SKM-1 treated with dmso at 0.1 percent for 144 hours (cell line): Measurements from ENCODE around the gene NCS1.

Experiments
- DNase-seq: peaks from one replicate; lab custom pipeline; 2025; ENCODE audit not compliant: unreplicated experiment; lab: John Stamatoyannopoulos, UW

The NCS1 gene

DNA sequence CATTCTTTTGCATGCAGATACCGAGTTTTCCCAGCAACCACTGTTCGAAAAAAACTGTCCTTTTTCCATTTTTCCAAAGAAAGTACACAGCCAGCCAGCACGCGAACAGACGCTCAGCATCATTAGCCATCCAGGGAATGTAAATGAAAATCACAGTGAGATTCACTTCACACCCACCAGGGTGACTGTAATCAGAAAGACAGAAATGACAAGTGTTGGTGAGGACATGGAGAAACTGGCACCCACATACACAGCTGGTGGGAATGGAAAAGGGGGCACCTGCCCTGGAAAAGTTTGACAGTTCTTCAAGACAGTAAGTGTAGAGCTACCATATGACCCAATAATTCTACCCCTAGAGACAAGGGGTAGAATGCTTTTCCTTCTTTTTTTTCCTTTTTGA is 25.0 kb upstream of the NCS1 start:
- no peak for DNase-seq

DNA sequence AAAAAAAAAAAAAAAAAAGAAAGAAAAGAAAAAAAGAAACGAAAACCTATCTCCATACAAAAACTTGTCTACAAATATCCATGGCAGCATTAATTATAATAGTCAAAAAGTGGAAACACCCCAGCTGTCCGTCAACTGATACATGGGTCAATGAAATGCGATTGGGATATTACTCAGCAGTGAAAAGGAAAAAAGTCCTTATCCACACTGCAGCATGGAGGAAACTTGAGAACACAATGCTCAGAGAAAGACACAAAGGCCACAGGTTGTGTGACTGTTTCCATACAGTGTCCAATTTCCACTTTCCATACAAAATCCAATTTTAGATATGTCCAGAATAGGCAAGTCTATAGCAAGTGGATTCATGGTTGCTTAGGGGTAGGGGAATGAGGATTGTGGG is 24.3 kb upstream of the NCS1 start:
- no peak for DNase-seq

DNA sequence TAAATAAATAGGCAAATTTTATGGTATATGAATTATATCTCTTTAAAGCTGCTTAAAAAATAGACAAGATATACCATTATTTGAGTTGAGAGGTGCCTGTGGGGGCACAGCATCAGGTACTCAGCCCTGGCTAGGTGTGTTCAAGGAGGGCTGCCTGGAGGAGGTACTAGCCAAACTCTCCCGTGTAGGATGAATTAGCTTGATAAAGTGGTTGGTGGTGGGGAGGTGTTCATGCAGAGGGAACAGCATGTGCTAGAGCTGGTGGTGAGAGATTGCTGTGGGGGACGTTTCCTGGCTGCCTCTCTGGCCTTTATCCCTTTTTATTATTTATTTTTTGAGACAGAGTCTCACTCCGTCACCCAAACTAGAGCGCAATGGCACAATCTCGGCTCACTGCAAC is 23.2 kb upstream of the NCS1 start:
- DNase-seq, result no peak

DNA sequence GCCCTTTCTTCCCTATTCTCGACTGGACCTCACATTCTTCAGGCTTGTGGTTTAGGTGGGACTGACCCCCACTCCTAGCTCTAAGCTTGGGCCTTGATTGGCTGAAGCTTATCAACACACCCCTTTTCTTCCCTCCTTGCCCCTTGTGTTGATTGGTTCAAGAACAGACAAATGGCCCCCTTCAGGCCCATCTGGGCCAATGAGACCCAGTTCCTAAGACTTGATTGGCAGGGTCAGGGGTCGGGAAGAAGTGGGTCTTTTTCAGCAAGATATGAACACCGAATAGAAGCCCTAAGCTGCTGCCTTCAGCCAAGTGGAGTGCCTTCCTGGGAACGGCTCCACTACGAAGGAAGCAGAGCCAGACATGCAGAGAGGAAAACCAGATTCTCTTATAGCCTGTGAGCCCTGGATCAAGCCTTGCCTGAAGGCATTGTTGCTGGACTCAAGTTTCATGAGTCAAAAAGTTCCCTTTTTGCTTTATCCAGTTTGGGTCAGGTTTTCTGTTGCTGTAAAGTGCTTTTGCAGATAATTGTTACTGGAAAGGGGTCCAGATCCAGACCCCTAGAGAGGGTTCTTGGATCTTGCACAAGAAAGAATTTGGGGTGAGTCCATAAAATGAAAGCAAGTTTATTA is 22.4 kb upstream of the NCS1 start:
- no peak for DNase-seq

DNA sequence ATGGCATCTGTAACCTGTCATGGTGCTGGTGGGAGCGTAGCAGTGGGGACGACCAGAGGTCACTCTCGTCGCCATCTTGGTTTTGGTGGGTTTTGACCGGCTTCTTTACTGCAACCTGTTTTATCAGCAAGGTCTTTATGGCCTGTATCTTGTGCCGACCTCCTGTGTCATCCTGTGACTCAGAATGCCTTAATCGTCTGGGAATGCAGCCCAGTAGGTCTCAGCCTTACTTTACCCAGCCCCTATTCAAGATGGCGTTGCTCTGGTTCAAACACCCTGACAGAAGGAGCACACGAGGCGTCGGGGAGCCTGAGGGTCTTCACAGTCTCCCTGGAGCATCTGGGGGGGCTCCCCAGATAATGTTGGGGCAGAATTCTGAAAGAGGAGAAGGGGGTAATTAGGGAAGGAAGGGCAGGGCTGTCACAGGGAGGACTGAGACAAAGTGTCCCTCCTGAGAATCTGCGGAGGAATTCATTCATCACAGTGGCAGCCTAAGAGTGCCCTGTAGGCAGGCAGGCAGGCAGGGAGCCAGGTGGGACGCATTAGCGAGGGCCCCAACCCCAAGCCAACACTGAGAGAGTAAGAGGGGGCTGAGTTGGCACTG is 21.3 kb upstream of the NCS1 start:
- DNase-seq, result no peak

DNA sequence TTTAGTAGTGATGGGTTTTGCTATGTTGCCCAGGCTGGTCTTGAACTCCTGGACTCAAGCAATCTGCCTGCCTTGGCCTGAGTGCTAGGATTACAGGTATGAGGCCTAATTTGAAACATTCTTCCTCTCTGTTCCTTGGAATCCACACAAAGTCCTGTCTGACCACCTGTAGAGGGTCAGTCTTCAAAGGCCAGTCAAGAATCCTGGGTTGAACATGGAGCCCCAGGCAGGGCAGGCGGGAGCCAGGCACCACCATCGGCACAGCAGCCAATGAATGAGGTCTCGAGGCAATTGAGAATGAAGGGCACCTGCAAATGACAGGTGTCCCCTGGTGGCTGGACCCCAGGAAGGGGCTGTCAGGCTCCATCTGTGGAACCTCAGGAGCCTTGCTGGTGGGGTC is 17.4 kb upstream of the NCS1 start:
- no peak for DNase-seq

DNA sequence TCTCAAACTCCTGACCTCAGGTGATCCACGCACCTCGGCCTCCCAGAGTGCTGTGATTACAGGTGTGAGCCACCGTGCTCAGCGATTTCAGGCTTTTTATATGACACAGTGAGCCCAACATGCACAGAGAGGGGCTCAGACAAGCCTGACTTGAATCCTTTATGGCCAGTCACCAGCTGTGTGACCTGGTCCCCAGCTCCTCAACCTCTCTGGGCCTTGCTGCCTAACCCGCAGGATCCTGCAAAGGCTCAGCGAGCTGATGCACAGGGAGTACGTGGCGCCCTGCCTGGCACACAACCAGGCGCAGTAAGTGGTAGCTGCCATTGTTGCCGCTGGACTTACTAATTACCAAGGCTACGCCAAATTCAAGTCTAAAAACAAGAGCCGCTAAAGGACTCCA is 16.6 kb upstream of the NCS1 start:
- DNase-seq, result no peak

DNA sequence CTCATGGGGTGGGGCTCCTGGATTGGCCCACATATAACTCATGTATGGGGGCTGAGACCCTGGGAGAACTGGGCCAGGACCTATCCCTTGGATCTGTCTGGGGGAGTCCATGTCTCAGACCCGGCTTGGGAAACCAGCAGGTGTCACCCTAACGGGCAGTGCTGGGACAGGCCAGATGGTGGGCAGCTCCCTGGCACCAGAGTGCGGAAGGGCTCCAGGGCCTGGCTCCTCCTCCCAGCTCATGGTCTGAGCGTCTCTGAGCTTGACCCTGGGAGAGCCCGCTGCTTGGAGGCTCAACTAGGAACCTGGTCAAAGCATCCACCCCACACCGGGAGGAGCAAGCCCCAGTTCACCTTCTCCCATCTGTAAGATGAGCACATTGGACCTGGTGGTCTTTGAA is 15.5 kb upstream of the NCS1 start:
- DNase-seq, result no peak

DNA sequence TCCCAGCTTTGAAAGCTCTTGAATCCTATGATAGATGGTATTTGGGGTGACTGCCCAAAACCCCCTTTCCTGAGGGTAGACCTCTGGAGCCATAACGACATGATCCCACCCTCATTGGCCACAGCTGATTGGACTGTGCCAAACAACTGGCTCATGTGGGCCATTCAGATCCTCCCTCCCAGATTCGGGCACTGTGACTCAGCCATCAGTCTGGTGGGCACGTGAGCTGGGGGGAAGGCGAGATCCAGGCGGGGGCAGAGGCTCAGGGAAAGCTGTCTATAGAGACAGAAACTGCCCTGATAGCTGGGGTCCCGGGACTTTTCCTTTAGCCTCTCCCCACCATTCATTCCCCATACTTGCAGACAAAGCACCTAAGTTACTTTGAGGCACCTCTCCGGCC is 15.1 kb upstream of the NCS1 start:
- DNase-seq, result no peak

DNA sequence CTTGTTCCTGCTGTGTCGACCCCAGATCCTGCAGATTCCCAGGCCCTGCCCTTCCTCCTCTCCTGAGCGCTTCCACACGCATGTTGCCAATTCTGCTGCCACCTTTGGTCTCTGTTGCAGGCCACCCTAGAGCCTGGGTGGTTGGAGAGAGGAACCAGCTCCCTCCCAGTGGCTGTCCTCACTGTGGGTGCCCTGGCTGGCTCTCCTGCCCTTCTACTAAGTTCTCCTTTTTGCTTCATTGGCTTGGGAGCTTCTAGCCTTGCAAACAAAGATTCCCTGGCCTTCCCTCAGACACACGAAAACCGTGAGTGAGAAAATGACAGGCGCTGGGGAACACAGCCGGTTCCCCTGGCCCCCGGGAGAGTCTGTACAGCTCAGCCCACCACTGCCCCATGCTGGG is 14.2 kb upstream of the NCS1 start:
- no peak for DNase-seq

DNA sequence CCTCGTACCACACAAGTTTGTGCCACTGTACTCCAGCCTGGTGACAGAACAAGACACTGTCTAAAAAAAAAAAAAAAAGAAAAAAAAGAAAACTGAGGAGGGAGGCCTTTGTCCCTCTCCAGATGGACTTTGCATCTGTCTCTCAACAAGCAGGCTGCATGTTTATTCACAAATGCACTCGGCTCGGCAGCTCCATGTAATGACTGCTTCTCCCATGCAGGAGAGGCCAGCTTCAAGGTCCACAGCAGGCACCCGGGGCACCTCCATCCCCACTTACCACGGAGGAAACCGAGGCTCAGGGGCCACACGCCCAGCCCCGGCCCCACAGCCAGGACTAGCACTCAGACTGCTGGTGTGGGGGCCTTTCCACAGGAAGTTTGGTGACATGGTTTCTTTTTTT is 13.1 kb upstream of the NCS1 start:
- DNase-seq, result no peak

DNA sequence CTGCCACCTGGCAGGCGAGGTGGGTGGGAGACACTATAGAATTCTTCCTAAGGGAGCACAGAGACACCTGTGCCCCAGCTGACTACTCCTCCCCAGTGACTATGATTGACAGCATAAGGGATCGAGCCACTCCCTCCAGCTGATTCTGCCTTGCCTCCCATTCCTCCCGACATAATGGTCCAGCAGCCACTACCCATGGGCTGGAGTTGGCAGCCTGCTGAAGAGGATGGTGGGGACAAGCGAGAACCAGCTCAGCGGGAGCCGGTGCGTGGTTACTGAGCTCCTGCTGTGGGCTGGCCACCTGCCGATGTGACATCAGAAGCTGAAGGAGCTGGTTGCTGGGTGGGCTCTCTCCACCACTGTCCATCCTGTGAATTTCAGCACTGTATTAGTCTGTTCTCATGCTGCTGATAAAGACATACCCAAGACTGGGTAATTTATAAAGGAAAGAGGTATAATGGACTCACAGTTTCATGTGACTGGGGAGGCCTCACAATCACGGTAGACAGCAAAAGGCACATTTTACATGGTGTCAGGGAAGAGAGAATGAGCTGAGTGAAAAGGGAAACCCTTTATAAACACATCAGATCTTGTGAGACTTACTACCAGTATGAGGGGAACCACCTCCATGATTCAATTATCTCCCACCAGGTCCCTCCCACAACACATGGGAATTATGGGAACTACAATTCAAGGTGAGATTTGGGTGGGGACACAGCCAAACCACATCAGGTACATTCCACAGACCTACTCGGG is 12.1 kb upstream of the NCS1 start:
- no peak for DNase-seq

DNA sequence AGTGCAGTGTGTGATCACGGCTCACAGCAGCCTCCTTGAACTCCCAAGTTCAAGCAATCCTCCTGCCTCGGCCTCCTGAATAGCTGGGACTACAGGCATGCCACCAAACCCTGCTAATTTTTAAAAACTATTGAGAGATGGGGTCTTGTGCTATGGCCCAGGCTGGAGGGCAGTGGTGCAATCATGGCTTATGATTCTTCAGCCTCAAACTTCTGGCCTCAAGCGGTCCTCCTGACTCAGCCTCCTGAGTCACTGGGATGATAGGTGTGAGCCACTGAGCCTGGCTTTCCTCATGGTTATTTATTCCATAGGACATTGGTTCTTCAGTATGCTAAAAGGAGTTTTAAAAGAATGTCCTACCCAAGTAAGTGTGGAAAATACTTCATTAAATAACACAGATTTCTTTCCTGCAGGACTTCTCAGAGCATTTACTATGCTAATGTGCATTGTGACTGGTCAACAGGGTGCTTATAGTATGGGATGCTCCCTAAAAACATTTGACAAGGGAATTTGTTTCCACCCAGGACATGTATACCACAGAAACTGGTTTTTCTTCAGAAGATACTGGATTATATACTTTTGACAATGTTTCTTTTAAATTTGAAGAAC is 11.2 kb upstream of the NCS1 start:
- DNase-seq, result no peak

DNA sequence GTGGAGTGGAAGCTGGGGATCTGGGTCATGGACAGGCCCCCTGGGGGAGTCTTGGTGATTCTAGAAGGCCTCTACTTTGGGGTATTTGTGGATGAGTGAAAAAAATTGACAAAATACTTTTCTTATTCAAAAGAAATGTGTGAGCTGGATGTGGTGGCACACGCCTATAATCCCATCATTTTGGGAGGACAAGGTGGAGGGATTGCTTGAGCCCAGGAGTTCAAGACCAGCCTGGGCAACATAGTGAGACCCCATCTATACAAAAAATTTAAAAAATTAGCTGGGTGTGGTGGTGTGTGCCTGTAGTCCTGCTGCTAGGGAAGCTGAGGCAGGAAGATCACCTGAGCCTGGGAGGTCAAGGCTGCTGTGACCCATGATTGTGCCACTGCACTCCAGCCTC is 6.6 kb upstream of the NCS1 start:
- no peak for DNase-seq

DNA sequence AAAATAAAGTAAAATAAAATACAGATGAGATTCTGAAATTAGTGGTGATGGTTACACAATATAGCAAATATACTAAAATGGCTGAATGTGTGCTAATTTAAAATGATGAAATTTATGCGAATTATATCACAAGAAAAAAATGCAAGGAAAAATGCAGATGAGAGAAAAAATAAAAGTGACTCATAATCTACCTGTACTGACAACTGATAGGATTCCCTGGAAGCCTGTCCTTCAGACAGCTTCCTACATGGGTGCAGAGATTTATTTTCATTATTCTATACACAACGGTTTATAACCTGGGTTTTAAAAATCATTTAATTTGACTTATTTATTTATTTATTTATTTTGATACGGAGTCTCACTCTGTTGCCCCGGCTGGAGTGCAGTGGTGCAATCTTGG is 5.8 kb upstream of the NCS1 start:
- no peak for DNase-seq

DNA sequence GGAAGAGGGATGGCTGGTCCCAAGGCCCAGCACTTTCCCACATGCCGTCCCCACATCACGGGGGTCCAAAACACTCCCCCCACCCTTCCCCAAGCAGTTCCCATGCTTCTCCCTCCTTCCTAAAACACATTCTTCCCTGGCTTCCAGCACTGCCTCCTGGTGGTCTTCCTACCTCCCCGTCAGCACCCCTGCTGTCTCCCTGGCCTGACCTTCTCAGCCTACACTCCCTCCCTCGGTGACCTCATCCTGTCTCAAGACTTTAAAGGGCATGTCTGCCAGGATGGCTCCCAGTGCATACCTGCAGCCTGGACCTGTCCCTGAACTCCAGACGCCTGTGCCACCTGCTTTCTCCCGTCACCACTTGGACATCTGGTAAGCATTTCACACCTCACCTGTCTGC is 4.3 kb upstream of the NCS1 start:
- no peak for DNase-seq

DNA sequence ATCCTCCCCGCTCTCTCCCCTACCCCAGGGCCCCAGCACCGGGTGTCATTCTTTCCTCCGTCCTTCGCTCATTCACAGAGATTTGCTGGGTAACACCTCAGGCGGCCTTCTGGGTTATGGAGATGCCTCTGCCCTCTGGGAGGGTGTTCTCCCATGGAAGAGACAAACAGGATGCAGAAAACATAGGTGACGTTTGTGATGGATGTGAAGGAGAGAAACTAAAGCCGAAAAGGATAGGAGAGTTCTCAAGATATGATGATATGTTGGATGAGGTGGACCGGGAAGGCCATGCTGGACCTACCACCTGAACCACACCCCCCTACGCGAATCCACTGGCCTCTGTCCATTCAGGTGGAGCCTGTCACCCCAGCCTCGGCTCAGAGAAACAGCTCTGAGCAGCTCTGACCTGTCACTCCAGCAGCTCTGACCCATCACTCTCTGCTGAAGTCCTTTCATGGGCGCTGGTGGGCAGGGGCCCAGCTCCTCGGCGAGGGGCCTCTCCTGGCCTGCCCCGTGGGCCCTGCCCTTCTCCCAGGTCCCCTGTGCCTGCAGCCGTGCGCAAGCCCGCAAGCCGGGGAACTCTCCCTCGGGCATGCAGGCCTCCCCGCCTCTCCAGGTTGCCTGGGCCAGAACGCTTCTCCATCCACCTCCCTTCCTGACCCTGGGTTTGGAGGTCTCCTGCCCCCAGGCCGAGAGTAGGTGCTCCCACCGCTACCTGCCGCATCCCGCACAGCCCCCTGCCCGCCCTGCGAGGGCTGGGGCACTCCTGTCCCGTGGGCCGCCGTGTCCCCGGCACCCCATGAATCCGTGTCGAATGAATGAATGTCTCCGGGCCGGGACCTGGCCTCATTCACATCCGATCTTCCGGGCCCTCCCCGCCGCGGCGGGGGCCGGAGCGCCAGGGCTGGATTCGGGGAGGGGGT is 717 bp upstream of the NCS1 start:
- no peak for DNase-seq

DNA sequence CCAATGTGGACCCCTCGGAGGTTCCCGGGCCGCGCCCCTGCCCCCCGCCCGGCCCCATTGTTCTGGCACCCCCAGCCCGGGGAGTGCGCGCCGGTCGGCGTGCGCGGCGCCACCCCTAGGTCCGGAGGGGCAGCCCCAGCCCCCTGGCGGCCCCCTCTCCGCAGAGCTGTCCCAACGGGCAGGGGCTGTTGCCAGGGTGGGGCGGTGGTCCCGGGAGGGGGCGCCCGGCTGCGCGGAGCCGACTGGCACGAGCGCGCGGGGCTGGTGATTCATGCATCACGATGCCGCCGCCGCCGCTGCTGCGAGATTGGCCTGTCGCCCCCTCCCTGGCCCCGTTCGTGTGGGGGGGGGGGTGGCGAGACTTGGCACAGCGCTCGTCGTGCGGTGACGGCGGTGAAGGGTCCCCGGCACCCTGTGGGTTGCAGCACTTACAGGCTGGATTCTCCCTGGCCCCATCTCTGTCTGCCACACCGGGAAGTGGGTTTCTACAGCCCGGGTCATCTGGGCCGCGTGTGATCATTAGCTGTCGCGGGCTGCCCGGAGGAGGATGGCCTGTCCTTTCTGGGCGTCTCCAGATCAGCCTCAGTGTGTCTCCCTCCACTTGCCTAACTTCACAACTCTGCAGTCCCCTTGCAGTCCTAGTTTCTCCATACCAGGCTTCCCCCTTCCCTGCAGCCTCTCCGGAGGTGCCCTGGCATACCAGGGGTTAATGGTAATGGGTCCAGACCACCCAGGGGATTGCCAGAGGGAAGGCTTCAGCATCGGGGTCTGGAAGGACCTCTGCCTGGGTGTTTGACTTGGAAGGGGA is 858 bp downstream of the NCS1 start:
- no peak for DNase-seq

DNA sequence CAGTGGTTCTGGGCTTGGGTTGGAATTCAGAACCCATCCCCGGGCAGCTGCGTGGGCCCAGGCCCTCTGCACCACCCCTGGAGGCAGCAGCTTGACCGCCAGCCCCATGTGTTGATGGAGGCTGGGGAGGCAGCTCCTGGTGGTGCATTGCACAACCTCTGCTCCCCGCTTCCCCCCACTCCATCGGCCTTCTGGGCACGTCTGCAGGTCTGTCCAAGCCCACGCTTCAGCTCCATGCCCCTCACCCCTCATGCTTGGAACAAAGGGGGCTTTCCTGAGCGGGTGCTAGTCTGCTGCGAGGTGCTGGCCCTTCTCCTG is 1.4 kb downstream of the NCS1 start:
- DNase-seq, result no peak

DNA sequence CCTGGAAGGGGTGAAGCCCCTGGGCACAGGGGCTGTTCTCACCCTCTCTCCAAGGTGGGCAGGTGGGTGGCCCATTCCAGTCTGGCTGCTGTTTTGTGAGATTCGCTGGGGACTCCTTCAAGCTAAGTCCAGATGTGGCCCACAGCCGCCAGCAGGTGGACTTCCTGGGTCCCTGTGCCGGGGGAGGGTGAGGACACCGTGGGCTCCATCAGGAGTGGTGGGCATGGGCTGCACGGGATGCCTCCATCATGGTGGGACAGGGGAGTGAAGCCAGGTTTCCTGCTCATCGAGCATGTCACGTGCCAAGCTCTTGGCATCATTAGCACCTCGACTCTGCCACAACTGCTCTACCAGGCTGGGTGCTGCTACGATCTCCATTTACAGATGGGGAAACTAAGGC is 1.8 kb downstream of the NCS1 start:
- DNase-seq, result no peak

DNA sequence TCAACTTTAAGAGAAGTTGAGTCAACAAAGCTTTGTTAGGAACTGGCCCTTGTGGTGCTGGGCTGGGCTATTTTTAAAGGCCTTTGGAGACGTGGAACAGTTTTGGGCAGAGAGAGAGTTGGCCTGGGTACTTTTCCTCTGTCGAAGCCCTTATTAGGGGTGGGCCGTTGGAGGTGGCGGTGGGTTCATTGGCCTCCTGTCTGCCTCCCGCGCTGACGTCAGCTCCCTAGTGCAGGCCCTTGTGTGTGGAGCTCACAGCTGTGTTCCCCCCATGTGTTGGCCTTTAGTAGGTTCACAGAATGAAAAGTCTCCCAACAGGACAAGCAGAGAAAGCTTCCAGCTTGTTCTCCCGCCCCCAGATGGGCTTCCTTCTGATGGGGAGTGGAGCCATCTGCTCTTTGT is 2.7 kb downstream of the NCS1 start:
- DNase-seq, result no peak
